ENCODE data around the gene TAOK1. TPM values are rescaled to one million over a fixed set of nuclear protein-coding genes. Genes with fewer than 3 reads are reported as not detected.

Gene TAOK1
- total and polyA plus RNA-seq, 2 of the 13 experiments (the other 11 are each of a cell fraction or from before 2014, with no cell fraction given), result 14.1 to 23.0 TPM

DNA sequence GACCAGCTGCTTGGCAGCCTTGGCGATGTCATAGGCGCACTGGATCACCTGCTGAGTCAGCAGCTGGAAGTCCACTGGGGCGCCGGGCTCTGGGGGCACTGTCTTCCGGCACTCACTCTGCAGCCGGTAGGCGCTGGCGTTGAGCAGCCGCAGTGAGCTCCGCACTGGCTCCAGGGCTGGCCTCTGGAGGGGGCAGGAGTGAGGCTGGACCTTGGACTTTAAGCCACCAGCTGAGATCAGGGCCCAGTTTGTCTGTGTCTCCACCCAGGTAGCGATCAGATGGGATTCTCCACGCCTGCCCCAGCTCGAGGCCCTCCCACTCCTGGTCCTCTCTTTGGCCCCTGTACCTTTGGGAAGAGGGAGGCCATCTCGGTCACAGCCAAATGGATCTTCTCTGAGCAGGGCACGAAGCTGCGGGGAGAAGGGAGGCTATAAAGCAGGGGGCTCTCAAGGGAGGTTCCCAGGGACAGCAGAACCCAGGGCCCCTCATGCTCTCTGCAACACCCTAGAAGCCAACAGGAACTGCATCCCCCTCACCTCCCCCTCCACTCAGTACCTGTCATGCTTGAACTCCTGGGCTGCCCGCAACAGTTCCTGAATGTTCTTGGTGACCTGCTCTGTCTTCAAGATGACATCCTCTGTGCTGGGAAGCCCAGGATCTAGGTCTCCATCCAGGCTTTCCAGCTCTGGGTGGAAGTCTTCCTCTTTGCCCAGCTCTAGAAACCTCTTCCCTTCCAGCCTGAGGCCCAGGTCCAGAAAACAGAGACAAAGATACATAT, 184.8 kb downstream of the TAOK1 start (continued):
- TF ChIP-seq ZNF512B (CRISPR knock-in tag; IDR thresholded peaks at IDR 0.05; ENCODE audit: borderline replicate concordance), result no peak
- TF ChIP-seq ZNF550 (CRISPR knock-in tag; IDR thresholded peaks at IDR 0.05; ENCODE audit: borderline replicate concordance), result no peak
- TF ChIP-seq, protein P1, sequence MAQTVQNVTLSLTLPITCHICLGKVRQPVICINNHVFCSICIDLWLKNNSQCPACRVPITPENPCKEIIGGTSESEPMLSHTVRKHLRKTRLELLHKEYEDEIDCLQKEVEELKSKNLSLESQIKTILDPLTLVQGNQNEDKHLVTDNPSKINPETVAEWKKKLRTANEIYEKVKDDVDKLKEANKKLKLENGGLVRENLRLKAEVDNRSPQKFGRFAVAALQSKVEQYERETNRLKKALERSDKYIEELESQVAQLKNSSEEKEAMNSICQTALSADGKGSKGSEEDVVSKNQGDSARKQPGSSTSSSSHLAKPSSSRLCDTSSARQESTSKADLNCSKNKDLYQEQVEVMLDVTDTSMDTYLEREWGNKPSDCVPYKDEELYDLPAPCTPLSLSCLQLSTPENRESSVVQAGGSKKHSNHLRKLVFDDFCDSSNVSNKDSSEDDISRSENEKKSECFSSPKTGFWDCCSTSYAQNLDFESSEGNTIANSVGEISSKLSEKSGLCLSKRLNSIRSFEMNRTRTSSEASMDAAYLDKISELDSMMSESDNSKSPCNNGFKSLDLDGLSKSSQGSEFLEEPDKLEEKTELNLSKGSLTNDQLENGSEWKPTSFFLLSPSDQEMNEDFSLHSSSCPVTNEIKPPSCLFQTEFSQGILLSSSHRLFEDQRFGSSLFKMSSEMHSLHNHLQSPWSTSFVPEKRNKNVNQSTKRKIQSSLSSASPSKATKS (CRISPR knock-in tag; IDR thresholded peaks at IDR 0.05), result no peak
- TF ChIP-seq PRDM15 (CRISPR knock-in tag; IDR thresholded peaks at IDR 0.05), result no peak
- no peak for TF ChIP-seq ZNF7 (CRISPR knock-in tag; IDR thresholded peaks at IDR 0.05)
- TF ChIP-seq MEIS1 (CRISPR knock-in tag; IDR thresholded peaks at IDR 0.05; ENCODE audit: borderline replicate concordance), result peak; percentile 39; the same call in 1 of the 2 replicates
- peak; percentile 85 for TF ChIP-seq ZNF350 (CRISPR knock-in tag; IDR thresholded peaks at IDR 0.05; ENCODE audit: borderline replicate concordance, low read depth)
- TF ChIP-seq, protein P2, sequence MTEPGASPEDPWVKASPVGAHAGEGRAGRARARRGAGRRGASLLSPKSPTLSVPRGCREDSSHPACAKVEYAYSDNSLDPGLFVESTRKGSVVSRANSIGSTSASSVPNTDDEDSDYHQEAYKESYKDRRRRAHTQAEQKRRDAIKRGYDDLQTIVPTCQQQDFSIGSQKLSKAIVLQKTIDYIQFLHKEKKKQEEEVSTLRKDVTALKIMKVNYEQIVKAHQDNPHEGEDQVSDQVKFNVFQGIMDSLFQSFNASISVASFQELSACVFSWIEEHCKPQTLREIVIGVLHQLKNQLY (CRISPR knock-in tag; IDR thresholded peaks at IDR 0.05), result peak; percentile 23; the same call in 1 of the 2 replicates
- 0 out of 2 replicates have a peak, but pooled peaks have one; percentile 9 for TF ChIP-seq YEATS4 (CRISPR knock-in tag; IDR thresholded peaks at IDR 0.05; ENCODE audit: borderline replicate concordance)
- no peak for TF ChIP-seq GZF1 (CRISPR knock-in tag; IDR thresholded peaks at IDR 0.05)
- no peak for TF ChIP-seq ZNF652 (CRISPR knock-in tag; IDR thresholded peaks at IDR 0.05; ENCODE audit: borderline replicate concordance, low read depth)
- TF ChIP-seq ZNF580 (CRISPR knock-in tag; IDR thresholded peaks at IDR 0.05; ENCODE audit: borderline replicate concordance, low read depth), result peak; percentile 46; the same call in 1 of the 2 replicates
- TF ChIP-seq, protein P3, sequence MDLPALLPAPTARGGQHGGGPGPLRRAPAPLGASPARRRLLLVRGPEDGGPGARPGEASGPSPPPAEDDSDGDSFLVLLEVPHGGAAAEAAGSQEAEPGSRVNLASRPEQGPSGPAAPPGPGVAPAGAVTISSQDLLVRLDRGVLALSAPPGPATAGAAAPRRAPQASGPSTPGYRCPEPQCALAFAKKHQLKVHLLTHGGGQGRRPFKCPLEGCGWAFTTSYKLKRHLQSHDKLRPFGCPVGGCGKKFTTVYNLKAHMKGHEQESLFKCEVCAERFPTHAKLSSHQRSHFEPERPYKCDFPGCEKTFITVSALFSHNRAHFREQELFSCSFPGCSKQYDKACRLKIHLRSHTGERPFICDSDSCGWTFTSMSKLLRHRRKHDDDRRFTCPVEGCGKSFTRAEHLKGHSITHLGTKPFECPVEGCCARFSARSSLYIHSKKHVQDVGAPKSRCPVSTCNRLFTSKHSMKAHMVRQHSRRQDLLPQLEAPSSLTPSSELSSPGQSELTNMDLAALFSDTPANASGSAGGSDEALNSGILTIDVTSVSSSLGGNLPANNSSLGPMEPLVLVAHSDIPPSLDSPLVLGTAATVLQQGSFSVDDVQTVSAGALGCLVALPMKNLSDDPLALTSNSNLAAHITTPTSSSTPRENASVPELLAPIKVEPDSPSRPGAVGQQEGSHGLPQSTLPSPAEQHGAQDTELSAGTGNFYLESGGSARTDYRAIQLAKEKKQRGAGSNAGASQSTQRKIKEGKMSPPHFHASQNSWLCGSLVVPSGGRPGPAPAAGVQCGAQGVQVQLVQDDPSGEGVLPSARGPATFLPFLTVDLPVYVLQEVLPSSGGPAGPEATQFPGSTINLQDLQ (CRISPR knock-in tag; IDR thresholded peaks at IDR 0.05), result no peak
- TF ChIP-seq CBX2 (IDR thresholded peaks at IDR 0.05; ENCODE audit: low read depth, low read length), result no peak
- TF ChIP-seq CBX2 (CRISPR knock-in tag; IDR thresholded peaks at IDR 0.05; ENCODE audit: low read depth), result no peak

Data from HepG2 (cell line).